GM12873 (cell line): Measurements from ENCODE around the gene TNF.

ENCODE experiments used
- TF ChIP-seq, protein P1 (sequence below): IDR thresholded peaks from 2 replicates; pipeline ENCODE4 v1.5.1; 2012; ENCODE audit warnings: low read depth, mild to moderate bottlenecking, moderate library complexity, low read length, control low read depth; ENCODE audit not compliant: insufficient read depth; ENCODE audit errors: missing control alignments

The TNF gene

DNA sequence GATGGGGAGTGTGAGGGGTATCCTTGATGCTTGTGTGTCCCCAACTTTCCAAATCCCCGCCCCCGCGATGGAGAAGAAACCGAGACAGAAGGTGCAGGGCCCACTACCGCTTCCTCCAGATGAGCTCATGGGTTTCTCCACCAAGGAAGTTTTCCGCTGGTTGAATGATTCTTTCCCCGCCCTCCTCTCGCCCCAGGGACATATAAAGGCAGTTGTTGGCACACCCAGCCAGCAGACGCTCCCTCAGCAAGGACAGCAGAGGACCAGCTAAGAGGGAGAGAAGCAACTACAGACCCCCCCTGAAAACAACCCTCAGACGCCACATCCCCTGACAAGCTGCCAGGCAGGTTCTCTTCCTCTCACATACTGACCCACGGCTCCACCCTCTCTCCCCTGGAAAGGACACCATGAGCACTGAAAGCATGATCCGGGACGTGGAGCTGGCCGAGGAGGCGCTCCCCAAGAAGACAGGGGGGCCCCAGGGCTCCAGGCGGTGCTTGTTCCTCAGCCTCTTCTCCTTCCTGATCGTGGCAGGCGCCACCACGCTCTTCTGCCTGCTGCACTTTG, at the start of gene TNF:
Gene TNF, plus strand, starts transcription at position 231 of the 567 bp plus-strand sequence. Its CDS starts 177 bp downstream, at position 408.
- TF ChIP-seq, protein P1, sequence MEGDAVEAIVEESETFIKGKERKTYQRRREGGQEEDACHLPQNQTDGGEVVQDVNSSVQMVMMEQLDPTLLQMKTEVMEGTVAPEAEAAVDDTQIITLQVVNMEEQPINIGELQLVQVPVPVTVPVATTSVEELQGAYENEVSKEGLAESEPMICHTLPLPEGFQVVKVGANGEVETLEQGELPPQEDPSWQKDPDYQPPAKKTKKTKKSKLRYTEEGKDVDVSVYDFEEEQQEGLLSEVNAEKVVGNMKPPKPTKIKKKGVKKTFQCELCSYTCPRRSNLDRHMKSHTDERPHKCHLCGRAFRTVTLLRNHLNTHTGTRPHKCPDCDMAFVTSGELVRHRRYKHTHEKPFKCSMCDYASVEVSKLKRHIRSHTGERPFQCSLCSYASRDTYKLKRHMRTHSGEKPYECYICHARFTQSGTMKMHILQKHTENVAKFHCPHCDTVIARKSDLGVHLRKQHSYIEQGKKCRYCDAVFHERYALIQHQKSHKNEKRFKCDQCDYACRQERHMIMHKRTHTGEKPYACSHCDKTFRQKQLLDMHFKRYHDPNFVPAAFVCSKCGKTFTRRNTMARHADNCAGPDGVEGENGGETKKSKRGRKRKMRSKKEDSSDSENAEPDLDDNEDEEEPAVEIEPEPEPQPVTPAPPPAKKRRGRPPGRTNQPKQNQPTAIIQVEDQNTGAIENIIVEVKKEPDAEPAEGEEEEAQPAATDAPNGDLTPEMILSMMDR = no peak

DNA sequence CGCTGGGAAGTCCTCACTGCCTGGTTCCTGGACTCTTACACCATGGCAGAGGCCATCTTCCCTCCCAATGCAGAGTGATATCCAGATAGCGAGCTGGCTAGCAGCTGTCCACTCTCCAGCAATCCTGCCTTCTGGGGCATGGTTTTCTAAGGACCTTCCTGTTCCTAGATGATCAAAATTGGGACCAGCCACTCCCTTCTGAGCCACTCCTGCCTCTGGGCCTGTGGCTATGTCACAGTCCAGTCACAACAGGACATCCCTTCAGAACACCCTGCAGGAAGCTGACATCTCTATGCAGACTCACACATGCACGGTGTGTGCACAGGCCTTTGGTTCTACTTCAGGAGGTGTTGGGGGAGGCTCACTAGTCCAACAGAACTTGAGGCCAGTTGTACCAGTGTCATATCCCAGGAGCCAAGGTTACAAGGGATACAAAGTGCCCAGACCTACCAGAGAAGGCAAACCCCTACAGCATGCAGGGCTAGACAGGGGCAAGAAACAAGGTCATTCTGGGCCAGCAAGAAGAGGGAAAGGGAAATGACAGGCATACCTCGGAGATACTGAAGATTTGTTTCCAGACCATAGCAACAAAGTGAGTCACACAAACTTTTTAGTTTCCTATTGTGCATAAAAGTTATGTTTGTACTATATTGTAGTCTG, 49.3 kb upstream of the TNF start:
- TF ChIP-seq, protein P1 = no peak

DNA sequence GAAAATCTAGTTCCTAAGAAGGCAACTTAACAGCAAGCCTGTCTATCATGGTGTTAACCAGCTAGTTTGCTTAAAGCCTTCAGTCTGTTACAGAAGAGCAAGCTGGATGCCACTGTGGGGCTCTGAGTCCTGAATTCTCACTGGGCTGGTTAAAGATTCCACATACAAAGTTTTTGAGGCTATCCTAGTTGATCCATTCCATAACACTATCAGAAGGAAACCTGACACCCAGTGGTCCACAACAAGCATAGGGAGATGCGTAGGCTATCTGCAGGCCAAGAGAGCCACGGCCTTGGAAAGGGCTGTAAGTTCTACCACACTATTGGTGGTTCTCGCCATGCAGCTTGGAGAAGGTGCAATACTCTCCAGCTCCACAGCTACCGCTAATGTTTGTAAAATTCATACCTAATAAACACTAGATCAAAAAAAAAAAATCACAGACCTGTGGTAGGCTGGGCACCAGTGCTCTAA, 47.0 kb upstream of the TNF start:
- TF ChIP-seq, protein P1 = no peak

DNA sequence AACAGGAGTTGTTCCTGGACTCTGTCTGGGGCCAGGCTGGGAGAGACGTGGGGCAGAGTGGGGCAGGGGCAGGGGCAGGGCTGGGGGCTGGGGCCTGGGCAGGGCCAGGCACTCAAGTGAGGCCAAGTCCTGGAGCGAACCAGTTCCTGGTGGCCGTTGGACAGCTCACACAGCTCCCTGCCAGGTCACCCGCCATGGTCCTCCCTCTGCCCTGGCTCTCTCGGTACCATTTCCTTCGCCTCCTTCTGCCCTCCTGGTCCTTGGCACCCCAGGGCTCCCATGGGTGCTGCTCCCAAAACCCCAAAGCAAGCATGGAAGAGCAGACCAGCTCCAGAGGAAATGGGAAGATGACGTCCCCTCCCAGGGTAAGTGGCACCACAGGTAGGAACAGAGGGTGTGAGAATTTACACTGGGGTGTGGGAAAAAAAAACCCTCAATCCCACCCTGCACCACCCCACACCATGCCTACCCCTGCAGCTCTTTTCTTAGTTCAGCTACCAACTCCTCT, 46.5 kb upstream of the TNF start, which contains the start of gene MCCD1:
Gene MCCD1, plus strand, starts transcription at position 142 of the 508 bp plus-strand sequence. Its CDS starts 53 bp downstream, at position 195.
- TF ChIP-seq, protein P1 = no peak

DNA sequence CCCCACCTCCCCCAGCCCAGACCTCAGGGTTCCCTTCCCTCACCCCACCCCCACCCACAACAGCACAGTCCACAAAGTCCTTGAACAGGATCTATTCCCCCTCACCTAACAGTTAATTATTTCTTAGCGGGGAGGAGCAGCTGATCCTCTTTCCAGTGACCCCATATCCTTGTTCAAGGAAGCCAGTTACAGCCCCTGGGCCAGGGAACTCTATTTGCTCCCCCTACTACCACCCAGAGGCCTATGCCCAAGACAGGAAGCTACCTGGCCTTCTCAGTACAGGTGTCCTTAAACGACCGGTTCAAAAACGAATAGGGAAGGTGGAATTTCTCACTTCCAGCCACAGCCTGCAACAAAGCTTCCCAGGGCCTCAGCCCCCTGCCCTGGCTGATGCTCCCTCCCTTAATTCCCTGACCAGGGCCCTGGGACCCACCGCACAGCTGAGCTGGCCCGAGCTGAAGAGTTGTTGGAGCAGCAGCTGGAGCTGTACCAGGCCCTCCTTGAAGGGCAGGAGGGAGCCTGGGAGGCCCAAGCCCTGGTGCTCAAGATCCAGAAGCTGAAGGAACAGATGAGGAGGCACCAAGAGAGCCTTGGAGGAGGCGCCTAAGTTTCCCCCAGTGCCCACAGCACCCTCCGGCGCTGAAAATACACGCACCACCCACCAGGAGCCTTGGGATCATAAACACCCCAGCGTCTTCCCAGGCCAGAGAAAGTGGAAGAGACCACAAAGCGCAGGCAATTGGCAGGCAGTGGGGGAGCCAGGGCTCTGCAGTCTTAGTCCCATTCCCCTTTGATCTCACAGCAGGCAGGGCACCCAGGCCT, 45.8 kb upstream of the TNF start:
- TF ChIP-seq, protein P1 = no peak

DNA sequence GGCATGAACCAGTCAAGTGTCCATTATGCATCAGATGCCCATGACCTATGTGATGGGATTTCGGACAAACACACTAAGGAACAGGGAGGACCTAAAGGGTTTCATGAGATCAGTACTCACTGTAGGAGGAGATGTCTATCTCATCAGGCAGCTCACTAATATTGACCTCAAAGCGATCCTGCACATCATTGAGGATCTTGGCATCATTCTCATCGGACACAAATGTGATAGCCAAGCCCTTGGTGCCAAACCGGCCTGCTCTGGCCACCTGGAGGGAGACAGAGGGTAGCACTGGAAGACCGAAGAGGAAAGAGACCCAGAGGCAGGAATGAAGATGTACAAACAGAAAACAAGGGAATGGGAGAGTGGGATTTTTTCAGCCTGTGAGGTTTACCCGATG, 44.7 kb upstream of the TNF start:
- TF ChIP-seq, protein P1 = no peak

DNA sequence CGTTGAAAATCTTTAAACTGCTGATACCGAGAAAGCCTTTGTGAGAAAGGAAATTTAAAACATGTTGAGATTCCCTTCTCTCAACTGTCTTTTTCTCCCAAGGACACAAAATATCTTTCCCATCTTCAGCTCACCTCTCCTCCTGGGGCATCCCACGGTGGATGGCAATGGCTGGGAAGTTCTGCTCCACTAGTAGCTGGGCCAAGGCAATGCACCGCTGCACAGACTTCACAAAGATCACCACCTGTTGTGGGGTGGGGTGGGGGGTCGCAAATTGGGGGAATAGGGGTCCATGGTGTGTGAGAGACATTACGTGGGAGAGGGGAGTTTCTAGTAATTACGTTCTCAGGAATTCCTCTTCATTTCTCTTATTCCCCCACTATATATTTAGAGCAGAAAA, 44.2 kb upstream of the TNF start:
- TF ChIP-seq, protein P1 = no peak
